Activated gamma-delta T cell treated with Interleukin-2 at 50 U/mL for 16 hours (primary cell): ENCODE results near the gene SLC13A4.
"Not testable (repeated sequence)": the region's sequence is repeated elsewhere in the genome, so short reads cannot be mapped to it uniquely, and the experiment has no call there.

Experiments
- DNase-seq: peaks from one replicate; pipeline ENCODE4 v3.0.0-alpha.2; 2020

SLC13A4 gene

GRCh38 chr7:135685306-135686084 is 42.5 kb downstream of the SLC13A4 start:
- DNase-seq: no peak

- no peak for DNase-seq
These were observed 43.3 kb downstream of the SLC13A4 start for GRCh38 chr7:135684699-135685098.

- no peak for DNase-seq
These were observed 43.9 kb downstream of the SLC13A4 start for GRCh38 chr7:135684136-135684535.

GRCh38 chr7:135683609-135684008 is 44.4 kb downstream of the SLC13A4 start:
- no peak for DNase-seq

- DNase-seq: no peak
These were observed 45.8 kb downstream of the SLC13A4 start for GRCh38 chr7:135682191-135682590.

GRCh38 chr7:135681762-135682161 is 46.2 kb downstream of the SLC13A4 start:
- DNase-seq: no peak

DNA sequence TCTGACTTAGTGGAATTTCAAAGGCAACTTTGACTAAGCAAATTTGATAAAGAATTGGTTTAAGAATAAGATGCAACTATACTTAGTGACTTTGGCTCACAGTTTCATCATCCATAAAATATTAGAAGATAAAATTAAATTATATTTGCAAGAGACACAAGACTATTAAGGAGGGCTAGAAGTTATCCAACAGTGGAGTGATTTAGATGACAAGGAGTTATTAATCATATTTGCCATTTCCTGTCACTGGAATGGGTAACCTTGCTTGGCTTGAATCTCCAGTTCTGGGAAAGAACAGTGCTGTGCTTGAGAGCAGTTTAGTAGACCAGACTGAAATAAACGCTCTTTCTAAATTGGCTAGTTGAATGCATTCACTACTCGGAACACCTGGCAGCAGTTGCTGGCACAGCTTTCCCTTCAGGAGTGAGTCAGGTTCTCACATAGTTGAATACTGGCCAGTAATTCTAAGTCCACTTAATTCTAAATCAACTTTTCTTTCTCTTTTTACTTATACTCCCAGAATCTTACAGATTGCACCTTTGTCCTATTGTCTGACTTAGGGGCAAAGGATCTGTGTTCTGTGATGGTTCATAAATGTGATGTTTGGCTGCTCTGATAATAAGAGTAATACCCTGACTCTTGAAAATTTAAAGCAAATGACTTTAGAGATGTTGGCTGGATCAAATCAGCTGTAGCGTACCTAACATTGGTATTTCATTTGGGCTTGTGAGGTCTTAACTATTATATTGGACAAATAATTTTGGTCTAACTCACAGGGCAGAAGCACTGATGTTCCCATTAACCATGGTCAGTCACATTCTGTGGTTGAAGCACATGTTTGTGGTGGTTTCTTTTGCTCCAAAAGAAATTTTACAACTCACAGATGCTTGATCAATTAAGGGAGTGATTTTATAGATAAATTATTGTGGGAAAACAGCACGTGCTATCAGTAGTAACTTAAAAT is 49.1 kb downstream of the SLC13A4 start:
- no peak for DNase-seq

DNA sequence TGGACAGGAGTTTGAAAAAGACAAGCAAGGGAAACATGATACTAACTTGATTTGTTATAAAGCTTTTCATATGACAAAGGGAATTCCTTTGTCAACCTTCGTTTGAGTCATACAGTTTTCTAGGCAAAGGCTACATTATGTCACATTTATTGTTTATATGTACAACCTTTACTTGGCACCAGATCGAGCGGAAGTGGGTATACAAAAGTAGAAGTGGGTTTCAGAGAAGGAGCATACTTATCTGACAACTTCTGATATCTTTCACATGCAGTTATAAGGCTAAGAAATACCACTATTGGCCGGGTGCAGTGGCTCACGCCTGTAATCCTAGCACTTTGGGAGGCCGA is 54.7 kb downstream of the SLC13A4 start:
- no peak for DNase-seq

GRCh38 chr7:135672560-135673359 is 55.2 kb downstream of the SLC13A4 start:
- no peak for DNase-seq

DNA sequence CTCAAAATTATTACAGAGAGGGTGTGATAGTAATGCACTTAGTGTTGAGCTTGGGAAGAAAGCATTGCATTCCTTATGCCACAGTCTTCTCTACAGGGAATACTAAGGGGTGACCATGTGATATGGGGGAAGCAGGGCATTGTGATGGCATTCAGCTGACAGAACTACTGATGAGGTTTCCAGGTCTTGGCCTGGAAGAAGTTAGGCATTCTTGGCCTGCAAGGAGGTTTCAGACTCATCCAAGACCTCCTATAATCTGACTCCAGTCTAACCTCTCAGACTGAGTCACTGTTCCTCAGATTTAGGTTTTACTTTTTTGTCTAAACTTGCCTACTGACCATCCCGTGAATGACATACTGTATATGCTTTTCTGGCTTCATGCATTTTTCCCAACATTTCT is 57.8 kb downstream of the SLC13A4 start:
- DNase-seq: no peak

DNA sequence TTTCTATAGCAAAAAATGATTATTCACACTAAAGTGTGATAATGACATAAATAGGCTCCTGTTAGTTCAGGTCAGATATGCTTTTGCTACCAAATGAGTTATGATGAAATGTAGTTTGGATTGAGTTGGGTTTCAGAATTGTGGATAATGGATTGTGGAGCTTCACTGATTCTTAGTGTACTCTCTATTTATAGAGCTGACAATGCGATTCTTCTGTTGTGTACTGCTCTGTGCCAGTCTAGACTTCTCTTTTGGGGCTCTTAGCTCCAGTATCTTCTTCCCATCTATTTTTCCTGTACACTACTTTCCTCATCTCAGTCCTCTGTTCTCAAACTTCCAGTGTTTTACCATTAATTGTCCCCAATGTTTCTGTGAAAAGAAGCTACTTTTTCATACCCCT is 58.2 kb downstream of the SLC13A4 start:
- no peak for DNase-seq

GRCh38 chr7:135668852-135669395 is 59.1 kb downstream of the SLC13A4 start:
- not testable (repeated sequence) for DNase-seq

- DNase-seq: not testable (repeated sequence)
These were observed 60.4 kb downstream of the SLC13A4 start for GRCh38 chr7:135667626-135668025.

GRCh38 chr7:135666846-135667245 is 61.1 kb downstream of the SLC13A4 start:
- DNase-seq: no peak

DNA sequence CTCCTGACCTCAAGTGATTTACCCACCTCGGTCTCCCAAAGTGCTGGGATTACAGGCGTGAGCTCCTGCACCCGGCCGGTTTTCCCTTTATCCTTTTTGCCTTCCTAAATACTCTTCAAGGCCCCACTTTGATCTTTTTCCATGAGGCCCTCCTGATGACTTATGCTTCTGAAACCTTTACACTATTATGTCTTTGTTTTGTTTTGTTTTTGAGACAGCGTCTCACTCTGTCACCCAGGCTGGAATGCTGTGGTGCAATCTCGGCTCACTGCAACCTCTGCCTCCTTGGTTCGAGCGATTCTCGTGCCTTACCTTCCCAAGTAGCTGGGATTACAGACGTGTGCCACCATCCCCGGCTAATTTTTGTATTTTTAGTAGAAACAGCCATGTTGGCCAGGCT is 61.8 kb downstream of the SLC13A4 start:
- no peak for DNase-seq

DNA sequence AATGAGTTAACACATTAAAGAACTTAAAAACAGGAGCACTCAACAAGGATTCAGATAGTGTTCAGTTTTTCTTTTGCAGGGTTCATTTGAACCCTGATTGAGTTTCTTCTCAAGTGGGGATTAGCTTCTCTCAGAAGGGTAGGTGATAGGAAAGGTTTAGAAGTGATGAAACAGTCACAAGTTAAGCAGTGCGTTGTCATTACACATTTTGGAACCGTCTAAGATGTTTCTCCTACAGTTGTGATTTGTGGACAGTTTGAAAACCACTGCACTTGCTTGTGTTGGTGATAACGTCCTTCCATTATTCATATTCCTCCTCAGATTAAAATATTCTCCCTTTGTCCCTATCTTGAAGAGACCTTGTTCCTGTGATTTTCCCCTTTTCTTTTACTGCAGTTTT is 62.9 kb downstream of the SLC13A4 start:
- no peak for DNase-seq

DNA sequence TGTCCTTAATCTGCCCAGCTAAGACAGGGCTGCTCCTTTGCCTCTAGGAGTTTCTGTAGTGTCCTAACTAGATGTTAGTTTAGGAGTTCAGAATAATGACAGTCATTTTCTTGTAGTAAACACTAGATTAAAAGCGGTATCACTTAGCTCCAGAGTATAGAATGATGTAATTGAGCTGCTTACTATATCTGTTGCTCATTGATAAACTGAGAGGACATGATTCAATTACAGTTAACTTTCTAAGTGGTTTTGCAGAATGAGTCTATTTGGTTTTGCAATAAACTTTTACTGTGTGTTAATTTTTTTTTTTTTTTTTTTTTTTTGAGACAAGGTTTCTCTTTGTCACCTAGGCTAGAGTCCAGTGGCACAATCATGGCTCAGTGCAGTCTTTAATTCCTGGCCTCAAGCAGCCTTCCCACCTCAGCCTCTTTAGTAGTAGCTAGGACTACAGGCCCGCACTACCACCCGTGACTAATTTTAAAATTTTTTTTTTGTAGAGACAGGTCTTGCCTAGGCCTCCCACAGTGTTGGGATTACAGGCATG is 63.9 kb downstream of the SLC13A4 start:
- DNase-seq: no peak

DNA sequence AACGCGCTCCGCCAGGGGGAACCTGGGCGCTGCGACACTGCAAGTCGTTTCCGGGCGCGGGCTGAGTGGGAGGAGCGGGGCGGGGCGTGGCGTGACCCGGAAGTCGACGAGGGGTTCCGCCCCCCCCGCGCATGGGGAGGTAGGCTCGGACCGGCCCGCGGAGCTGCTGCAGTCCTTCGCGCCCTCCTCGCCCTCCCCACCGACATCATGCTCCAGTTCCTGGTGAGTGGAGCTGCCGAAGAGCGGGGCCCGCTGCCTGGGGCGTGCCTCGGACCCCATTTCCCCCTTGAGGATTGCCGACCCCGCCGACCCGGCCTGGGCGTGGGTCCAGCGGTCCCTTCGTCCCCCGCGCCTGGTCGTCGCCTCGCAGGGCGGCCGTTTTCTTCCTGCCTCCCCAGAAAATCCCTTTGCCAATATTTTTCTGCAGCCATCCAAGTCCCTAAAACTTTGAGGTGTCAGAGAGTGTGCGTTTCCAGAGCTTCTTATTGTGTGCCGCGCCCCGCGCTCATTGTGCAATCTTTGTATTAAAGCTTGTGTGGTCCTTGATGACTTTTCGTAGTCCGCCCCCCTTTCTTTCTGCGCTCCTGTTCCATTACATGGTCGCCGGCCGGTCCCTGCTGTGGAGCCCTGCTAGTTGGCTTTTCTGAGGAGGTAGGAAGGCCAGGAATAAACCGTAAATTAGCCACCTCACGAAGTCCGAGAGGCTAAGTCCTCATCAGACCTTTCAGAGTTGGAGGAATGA is 65.4 kb downstream of the SLC13A4 start, which contains the start of gene STMP1:
Gene STMP1, plus strand, starts transcription at position 142 of the 742 bp plus-strand sequence.
- DNase-seq: peak; percentile 97

- DNase-seq: no peak
These were observed 65.9 kb downstream of the SLC13A4 start for GRCh38 chr7:135662123-135662372.

GRCh38 chr7:135661311-135662122 is 66.5 kb downstream of the SLC13A4 start:
- no peak for DNase-seq
